HEK293T (cell line): ENCODE results near the gene PTGER1.
A peak's percentile ranks its signal among the peaks of the same experiment; 100 is the strongest.
"Not testable (repeated sequence)": the region's sequence is repeated elsewhere in the genome, so short reads cannot be mapped to it uniquely, and the experiment has no call there.

ENCODE experiments used
- CTCF ChIA-PET: fragments of 350-600 bp; formaldehyde crosslinking; extraction: SDS; loops from one replicate; lab custom pipeline; 2021; ENCODE audit warnings: antibody characterized with exemption, inconsistent platforms; lab: Yijun Ruan, JAX
- POLR2A ChIA-PET: fragments of 350-600 bp; formaldehyde crosslinking; extraction: SDS; loops from one replicate; lab custom pipeline; 2020; ENCODE audit warnings: antibody characterized with exemption, inconsistent platforms; lab: Yijun Ruan, JAX
- DNase-seq: peaks from one replicate; pipeline ENCODE4 v3.0.0; 2012; ENCODE audit warnings: mixed read lengths; ENCODE audit errors: extremely low spot score
- ARNT ChIP-seq: fragments of 450-650 bp; IDR thresholded peaks from 2 replicates; pipeline ENCODE4 v1.6.1; 2017; ENCODE audit warnings: mild to moderate bottlenecking
- BHLHE40 ChIP-seq: fragments of 450-650 bp; IDR thresholded peaks from 2 replicates; pipeline ENCODE4 v1.6.1; 2016; ENCODE audit warnings: mild to moderate bottlenecking, moderate library complexity, borderline replicate concordance
- CTBP1 ChIP-seq: fragments of 450-650 bp; IDR thresholded peaks from 2 replicates; pipeline ENCODE4 v1.6.1; 2016; ENCODE audit warnings: borderline replicate concordance
- ELF4 ChIP-seq: fragments of 450-650 bp; IDR thresholded peaks from 2 replicates; pipeline ENCODE4 v1.6.1; 2017; ENCODE audit warnings: antibody characterized with exemption
- FOXA1 ChIP-seq: fragments of 450-650 bp; IDR thresholded peaks from 2 replicates; pipeline ENCODE4 v1.6.1; 2016; ENCODE audit warnings: mild to moderate bottlenecking
- FOXK2 ChIP-seq: fragments of 450-650 bp; IDR thresholded peaks from 2 replicates; pipeline ENCODE4 v1.6.1; 2016; ENCODE audit warnings: mild to moderate bottlenecking
- FOXM1 ChIP-seq: fragments of 450-650 bp; IDR thresholded peaks from 2 replicates; pipeline ENCODE4 v1.6.1; 2017; ENCODE audit warnings: mild to moderate bottlenecking, borderline replicate concordance
- HDGF ChIP-seq: fragments of 450-650 bp; IDR thresholded peaks from 2 replicates; pipeline ENCODE4 v1.6.1; 2017; ENCODE audit warnings: antibody characterized with exemption, borderline replicate concordance
- L3MBTL2 ChIP-seq: fragments of 450-650 bp; conservative IDR thresholded peaks from 2 replicates; pipeline ENCODE4 v1.6.1; 2016; ENCODE audit warnings: mild to moderate bottlenecking
- LEF1 ChIP-seq: fragments of 450-650 bp; IDR thresholded peaks from 2 replicates; pipeline ENCODE4 v1.6.1; 2017; ENCODE audit warnings: mild to moderate bottlenecking, borderline replicate concordance
- NFRKB ChIP-seq: fragments of 450-650 bp; IDR thresholded peaks from 2 replicates; pipeline ENCODE4 v1.6.1; 2016; ENCODE audit warnings: mild to moderate bottlenecking, moderate library complexity
- SP1 ChIP-seq: fragments of 450-650 bp; IDR thresholded peaks from 2 replicates; pipeline ENCODE4 v1.6.1; 2017
- SUZ12 ChIP-seq: fragments of 450-650 bp; IDR thresholded peaks from 2 replicates; pipeline ENCODE4 v1.6.1; 2016; ENCODE audit warnings: mild to moderate bottlenecking
- TARDBP ChIP-seq: fragments of 450-650 bp; IDR thresholded peaks from 2 replicates; pipeline ENCODE4 v1.6.1; 2016
- ZNF384 ChIP-seq: fragments of 450-650 bp; IDR thresholded peaks from 2 replicates; pipeline ENCODE4 v1.6.1; 2016
- TF ChIP-seq, protein P1 (sequence below): fragments of 450-650 bp; IDR thresholded peaks from 2 replicates; pipeline ENCODE4 v1.6.1; 2016

The PTGER1 gene

GRCh38 chr19:14459703-14460102 is 15.5 kb downstream of the PTGER1 start:
- no peak for TF ChIP-seq FOXM1
- TF ChIP-seq SUZ12, result no peak
- no peak for TF ChIP-seq TARDBP
- TF ChIP-seq ZNF384, result no peak
- no peak for TF ChIP-seq LEF1
- POLR2A ChIA-PET, result no interaction called here
- CTCF ChIA-PET, result no interaction called here
- DNase-seq, result no peak

- DNase-seq, POLR2A ChIA-PET, CTCF ChIA-PET: not testable (repeated sequence)
Measured at GRCh38 chr19:14452303-14452702, 22.9 kb downstream of the PTGER1 start.

GRCh38 chr19:14450876-14451275 is 24.3 kb downstream of the PTGER1 start:
- ChIA-PET CTCF (interaction anchor here (1.5 kb wide), 1 partner anchor 21 kb away, joined by 9 read pairs; no protein-coding TSS in a partner anchor), POLR2A (no interaction called here)
- TF ChIP-seq L3MBTL2, result no peak
- no peak for TF ChIP-seq HDGF
- TF ChIP-seq FOXM1, result no peak
- TF ChIP-seq FOXK2, result no peak
- TF ChIP-seq SUZ12, result no peak
- no peak for TF ChIP-seq FOXA1
- no peak for TF ChIP-seq ZNF384
- no peak for TF ChIP-seq CTBP1
- no peak for DNase-seq

- TF ChIP-seq BHLHE40 (no peak), NFRKB (no peak), FOXM1 (no peak), LEF1 (no peak), L3MBTL2 (peak; percentile 99), HDGF (no peak), FOXK2 (no peak), SP1 (no peak), ELF4 (no peak), TARDBP (no peak), FOXA1 (no peak), ARNT (no peak), CTBP1 (no peak)
- TF ChIP-seq, protein P1, sequence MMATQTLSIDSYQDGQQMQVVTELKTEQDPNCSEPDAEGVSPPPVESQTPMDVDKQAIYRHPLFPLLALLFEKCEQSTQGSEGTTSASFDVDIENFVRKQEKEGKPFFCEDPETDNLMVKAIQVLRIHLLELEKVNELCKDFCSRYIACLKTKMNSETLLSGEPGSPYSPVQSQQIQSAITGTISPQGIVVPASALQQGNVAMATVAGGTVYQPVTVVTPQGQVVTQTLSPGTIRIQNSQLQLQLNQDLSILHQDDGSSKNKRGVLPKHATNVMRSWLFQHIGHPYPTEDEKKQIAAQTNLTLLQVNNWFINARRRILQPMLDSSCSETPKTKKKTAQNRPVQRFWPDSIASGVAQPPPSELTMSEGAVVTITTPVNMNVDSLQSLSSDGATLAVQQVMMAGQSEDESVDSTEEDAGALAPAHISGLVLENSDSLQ, result peak; percentile 53; the same call in 1 of the 2 replicates
- ChIA-PET CTCF (interaction anchor here (0.5 to 1.5 kb wide), 2 partner anchors 22 to 314 kb away, joined by 3 to 9 read pairs; partner anchors contain the start of gene ASF1B), POLR2A (no interaction called here)
- DNase-seq, result peak; percentile 99
Measured at GRCh38 chr19:14450168-14450874, 24.8 kb downstream of the PTGER1 start.

DNA sequence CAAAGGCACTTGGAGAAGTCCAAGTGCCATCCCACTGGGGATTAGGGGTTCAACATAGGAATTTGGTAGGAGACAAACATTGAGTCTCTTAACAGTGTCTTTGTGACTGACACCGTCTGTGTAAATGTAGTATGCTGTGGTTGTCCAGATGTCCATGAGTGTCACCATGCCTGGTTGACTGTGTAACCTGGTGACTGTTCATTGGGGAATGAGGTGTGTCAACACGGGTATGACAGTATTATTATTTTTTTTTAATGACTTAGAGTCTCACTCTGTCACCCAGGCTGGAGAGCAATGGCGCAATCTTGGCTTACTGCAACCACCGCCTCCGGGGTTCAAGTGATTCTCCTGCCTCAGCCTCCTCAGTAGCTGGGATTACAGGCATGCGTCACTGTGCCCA is 25.8 kb downstream of the PTGER1 start:
- TF ChIP-seq ARNT (no peak), ELF4 (no peak)
- POLR2A ChIA-PET, result no interaction called here
- DNase-seq, result no peak
- CTCF ChIA-PET, result no interaction called here

GRCh38 chr19:14446336-14447036 is 28.7 kb downstream of the PTGER1 start:
- POLR2A ChIA-PET, result no interaction called here
- TF ChIP-seq, protein P1, result no peak
- no peak for TF ChIP-seq L3MBTL2
- no peak for TF ChIP-seq ELF4
- TF ChIP-seq SP1, result no peak
- no peak for TF ChIP-seq FOXK2
- TF ChIP-seq TARDBP, result no peak
- TF ChIP-seq HDGF, result no peak
- peak; percentile 3 for DNase-seq
- CTCF ChIA-PET, result no interaction called here

GRCh38 chr19:14443632-14444216 is 31.4 kb downstream of the PTGER1 start:
- POLR2A ChIA-PET, result no interaction called here
- DNase-seq, result no peak
- no peak for TF ChIP-seq FOXM1
- no peak for TF ChIP-seq TARDBP
- no peak for TF ChIP-seq HDGF
- no peak for TF ChIP-seq NFRKB
- TF ChIP-seq ARNT, result no peak
- no peak for TF ChIP-seq CTBP1
- no peak for TF ChIP-seq LEF1
- TF ChIP-seq, protein P1, result no peak
- TF ChIP-seq L3MBTL2, result no peak
- CTCF ChIA-PET, result no interaction called here
